ENCODE data around the gene APC2.

GRCh38 chr19:1467490-1468273 is 17.8 kb downstream of the APC2 start:
- TF ChIP-seq CTCF (IDR thresholded peaks at IDR 0.05) = no peak
- TF ChIP-seq EP300 (IDR thresholded peaks at IDR 0.05) = no peak

Data from sigmoid colon (tissue), 4 donors.